ENCODE results near the gene ZNF438.

Gene ZNF438

DNA sequence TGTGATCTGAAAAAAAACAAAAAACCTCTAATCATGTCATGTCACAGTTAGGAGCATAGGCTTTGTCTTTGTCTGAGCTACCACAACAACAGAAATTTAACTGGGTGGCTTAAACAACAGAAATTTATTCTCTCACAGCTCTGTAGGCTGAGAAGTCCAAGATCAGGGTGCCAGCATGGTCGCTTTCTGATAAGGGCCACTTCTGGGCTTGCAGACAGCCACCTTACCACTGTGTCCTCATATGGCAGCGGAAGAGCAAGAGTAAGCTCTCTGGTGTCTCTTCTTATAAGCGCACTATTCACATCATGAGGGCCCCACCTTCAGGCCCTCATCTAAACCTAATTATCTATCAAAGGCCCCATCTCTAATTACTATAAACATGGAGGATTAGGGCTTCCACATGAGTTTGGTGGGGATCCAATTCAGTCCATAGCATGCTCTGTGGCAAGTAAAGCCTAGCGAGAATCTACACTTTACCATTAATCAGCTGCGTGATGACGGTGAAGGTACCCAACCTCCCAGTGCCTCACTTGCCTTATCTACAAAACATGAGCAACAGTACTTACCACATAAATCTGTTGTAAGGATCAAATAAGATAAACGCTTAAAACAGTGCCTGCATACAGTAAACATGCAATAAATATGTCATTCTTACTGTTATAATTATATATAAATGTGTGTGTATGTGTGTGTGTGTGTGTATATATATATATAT lies 17.3 kb downstream of the ZNF438 start:
- no peak for DNase-seq (ENCODE audit: extremely low read depth in 1 of 2, low read depth in 1 of 2)

DNA sequence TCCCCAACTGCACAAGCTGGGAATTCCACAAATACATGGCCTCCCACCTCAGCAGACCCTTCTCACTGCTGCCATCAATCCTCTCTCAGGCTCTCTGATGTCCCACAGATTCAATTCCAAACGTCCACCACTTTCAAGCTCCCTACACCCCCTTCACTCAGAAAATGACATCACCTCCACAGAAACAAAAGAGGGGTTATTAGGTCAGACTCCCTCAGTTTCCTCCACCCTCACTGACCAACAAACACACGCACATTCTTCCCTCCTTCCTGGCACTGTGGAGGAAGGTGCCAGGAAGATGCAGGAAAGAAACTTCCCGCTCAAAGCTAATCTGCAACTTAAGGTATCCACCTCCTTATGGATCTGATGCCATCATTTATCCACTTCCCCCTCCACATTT lies 18.3 kb downstream of the ZNF438 start:
- no peak for DNase-seq (ENCODE audit: extremely low read depth in 1 of 2, low read depth in 1 of 2)

DNA sequence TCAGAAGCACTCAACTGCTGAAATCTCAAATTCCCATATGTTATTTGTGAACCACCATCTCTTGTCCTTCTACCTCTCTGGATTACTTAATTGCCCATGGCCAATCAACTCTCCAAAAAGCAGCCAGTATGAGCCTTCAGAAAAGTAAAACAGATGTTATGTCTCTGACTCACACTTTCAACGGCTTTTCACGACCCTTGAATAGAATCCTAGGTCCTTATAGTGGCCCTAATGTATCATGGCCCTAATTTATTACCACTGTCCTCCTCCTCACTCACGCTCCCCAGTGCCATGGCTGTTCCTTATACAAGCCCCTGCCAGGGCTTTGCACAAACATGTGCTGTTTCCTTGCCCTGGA lies 20.0 kb downstream of the ZNF438 start:
- no peak for DNase-seq (ENCODE audit: extremely low read depth in 1 of 2, low read depth in 1 of 2)

DNA sequence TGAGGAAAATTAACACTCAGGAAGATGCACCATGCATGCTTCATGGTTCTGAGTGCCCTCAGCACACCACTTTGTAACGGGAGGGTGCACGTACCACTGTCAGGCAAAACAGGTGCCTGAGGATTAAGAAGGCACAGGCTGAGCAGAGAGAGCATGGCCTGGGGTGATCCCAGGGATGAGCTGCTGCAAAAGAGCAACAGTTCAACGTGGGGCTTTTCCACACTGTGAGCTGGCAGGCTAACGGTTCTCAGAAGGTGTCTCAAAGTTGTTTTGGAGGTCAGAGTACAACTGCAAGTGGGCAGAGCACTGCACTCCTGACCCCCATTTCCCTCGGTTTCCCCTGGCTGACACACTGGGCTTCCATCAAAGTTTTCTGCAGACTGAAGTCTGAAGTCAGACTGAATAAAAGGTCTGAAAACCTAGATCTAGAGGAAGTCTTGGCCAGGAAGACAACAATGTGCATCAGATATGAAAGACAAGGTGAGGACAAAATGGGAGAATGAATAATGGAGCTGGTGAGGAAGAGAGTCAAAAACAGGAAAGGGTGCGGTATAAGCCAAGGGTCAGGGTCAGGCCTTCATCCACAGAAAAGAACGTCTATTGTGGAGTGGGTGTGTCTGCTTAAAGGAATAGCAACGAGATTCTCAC lies 20.5 kb downstream of the ZNF438 start:
- no peak for DNase-seq (ENCODE audit: extremely low read depth in 1 of 2, low read depth in 1 of 2)

DNA sequence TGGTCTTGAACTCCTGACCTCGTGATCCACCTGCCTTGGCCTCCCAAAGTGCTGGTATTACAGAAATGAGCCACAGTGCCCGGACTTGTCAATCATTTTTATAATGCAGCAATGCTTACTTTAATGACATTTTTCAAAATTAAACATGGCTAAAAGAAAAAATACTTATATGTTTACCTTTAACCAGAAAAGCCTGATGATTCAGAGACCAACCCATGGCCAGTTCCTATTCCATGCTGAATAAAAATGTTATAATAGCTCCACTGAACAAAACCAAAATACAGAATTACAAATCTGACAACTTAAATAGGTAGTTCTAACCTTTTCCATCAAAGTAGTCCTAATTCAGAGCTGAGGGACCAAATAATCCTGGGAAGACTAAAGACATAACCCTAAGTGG lies 21.6 kb downstream of the ZNF438 start:
- no peak for DNase-seq (ENCODE audit: extremely low read depth in 1 of 2, low read depth in 1 of 2)

DNA sequence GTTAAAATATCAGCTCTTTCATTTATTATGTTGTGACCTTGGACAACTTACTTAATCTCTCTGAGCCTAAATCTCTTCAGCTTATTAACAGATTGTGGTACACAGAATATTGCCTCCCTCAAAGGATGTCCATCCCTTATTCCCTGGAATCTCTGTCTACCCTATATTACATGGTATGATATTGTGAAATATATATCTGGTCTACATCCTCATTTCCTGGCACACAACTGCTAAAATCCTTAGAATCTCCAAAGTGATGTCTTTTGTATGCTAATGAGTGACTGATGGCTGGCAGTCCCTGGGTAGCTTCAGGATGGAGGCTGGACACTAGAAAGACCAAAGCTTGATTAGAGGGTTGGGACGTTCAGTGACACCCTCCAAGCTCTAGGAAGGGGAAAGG lies 25.8 kb downstream of the ZNF438 start:
- no peak for DNase-seq (ENCODE audit: extremely low read depth in 1 of 2, low read depth in 1 of 2)

DNA sequence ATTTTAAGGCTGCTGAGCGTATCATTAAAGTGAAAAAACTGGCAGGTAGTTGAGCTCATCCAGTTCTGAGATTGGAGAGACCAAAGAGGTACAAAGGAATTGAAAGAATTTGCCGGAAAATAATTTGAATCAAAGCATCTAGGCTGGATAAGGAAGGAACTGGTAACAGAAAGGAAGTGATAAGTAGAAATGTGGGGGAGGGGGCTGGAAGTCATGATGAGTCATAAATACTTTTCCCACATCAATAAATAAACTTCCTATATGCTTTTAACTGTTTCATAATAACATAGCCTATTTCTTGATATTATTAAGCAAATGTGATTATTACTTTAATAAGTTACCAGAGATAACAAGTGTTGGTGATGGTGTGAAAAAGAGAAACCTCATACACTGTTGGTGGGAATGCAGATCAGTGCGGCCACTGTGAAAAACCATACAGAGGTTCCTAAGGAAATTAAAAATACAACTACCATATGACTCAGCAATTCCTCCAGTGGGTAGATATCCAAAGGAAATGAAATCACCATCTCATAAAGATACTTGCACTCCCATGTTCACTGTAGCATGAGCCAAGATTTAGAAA lies 27.0 kb downstream of the ZNF438 start:
- DNase-seq (ENCODE audit: extremely low read depth in 1 of 2, low read depth in 1 of 2) = no peak

DNA sequence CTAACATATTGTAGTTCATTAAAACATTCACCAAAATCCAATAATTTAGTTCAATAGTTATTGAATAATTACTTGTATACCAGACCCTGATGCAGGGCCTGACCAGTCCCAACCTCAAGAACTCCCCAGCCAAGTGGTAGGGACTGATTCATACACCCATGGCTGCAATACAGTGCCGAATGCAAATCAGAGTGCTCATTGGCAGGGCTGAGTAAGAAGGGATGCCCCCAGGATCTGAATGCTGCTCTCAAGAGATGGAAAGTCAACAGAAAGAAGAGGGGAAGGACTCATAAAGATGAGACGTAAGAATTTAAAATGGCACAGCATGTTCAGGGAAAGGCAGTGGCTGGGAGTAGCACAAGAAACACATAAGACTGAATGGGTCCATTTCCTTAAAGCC lies 29.9 kb downstream of the ZNF438 start:
- no peak for DNase-seq (ENCODE audit: extremely low read depth in 1 of 2, low read depth in 1 of 2)

DNA sequence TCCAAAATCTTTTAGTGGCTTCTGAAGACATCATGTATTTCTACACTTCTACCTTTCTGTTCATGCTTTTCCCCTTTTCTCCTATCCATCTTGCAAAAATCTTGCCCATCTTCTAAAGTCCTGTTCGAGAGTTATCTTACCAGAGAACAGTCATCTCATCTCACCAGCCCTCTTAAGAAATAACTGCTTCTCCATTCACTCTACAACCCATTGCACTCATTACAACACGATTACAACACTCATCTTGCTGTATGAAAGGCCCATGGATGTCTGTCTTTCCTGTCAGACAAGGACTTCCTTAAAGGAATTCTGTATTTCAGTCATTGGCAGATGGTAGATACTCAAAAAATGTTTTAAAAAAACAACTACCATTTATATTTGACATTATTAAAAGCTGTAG lies 30.8 kb downstream of the ZNF438 start:
- DNase-seq (ENCODE audit: extremely low read depth in 1 of 2, low read depth in 1 of 2) = no peak

DNA sequence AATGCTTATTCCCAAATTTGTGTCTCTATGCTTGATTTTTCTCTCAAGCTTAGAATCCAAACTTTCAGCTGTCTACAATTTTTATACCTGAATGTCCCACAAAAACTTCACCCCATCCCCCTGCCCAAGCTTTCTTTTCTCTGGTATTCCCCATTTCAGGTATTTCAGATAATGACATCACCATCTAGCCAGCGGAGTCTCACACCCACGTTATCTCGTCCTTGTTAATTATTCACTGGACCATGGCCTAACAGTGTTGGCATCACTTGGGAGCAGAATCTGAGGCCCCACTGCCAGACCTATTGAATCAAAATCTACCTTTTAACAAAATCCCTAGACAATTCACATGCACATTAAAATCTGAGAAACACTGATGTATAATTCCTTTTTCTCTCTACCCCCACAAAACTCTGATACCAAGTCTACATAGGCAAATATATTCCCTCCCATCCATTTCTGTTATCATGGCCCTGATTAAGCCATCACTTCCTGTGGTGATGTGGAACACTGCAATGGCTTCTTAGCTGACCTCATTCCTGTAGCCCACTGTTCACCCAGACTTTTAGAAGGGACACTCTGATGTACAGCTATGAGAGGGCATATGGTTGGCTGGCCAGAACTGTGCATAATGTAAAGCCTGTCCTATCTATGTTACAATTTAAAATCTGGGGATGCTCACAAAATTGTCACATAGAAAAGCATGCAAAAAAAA lies 31.4 kb downstream of the ZNF438 start:
- DNase-seq (ENCODE audit: extremely low read depth in 1 of 2, low read depth in 1 of 2) = no peak

- no peak for DNase-seq (ENCODE audit: extremely low read depth in 1 of 2, low read depth in 1 of 2)
Measured at GRCh38 chr10:30999070-30999712, 32.5 kb downstream of the ZNF438 start.

DNA sequence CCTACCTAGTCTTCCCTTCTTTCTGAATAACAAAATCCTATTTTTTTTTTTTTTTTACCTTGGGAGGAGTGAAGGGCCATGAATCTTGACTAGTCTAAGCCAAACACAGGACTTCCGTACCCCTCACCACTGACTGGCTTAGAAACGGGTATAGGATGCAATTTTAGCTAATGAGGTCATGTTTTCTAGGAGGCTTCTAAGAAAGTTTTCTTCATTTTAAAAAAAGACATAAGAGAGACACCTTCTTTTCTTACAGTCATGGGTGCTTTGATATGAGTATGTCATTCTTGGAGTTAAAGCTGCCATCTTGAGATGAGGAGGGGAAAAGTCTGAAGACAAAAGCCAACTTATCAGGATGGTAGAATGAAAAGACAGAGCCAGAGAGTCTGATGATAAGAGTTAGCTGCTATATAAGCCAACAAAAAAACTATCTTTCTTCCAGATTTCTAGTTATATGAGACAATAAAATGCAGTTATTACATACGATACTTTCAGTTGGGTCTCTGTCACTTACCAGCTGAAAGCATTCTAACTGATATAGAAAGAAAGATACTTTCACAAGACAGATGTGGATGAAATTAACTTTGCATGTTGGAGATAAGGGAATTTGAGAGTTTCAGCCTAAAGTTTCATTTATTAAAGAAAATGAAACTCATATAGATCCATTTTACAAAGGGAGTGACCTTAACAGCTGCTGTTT lies 34.0 kb downstream of the ZNF438 start:
- DNase-seq (ENCODE audit: extremely low read depth in 1 of 2, low read depth in 1 of 2) = no peak

DNA sequence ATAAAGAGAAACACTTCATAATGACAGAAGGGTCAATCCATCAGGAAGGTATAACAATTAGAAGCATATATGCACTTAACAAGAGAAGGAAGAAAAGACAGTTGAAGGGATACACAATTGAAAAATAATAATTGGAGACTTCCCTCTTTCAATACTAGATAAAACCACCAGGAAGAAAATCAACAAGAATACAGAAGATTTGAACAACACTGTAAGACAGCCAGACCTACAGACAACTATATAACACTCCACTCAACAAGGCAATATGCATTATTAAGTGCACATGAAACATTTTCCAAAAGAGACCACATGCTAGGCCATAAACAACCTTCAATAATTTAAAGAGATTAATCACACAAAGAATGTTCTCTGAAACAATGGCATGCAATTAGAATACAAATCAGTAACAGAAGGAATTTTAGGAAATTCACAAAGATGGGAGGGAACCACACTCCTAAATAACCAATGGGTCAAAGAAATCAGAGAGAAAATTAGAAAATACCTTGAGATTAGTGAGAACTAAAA lies 35.1 kb downstream of the ZNF438 start:
- no peak for DNase-seq (ENCODE audit: extremely low read depth in 1 of 2, low read depth in 1 of 2)

GRCh38 chr10:30995081-30995770 lies 36.4 kb downstream of the ZNF438 start:
- DNase-seq (ENCODE audit: extremely low read depth in 1 of 2, low read depth in 1 of 2) = no peak

DNA sequence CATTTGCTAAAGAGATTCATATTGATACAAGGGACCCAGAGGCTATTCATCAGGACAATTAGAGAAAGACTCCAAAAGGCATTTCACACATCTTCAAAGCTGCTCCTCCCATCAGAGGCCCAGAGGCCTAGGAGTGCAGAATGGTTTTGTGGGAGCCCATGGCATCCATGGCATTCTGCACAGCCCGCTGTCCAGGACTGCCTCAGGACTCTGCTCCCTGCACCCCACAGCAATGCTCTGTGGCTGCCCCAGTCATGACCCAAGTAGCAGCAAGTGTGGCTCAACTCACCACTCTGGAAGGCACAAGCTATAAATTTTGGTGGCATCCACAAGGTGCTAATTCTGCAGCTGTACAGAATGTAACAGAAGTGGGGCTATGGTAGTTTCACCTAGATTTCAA lies 38.5 kb downstream of the ZNF438 start:
- no peak for DNase-seq (ENCODE audit: extremely low read depth in 1 of 2, low read depth in 1 of 2)

- no peak for DNase-seq (ENCODE audit: extremely low read depth in 1 of 2, low read depth in 1 of 2)
Measured at GRCh38 chr10:30992681-30993080, 39.0 kb downstream of the ZNF438 start.

GRCh38 chr10:30991647-30992011 lies 40.0 kb downstream of the ZNF438 start:
- DNase-seq (ENCODE audit: extremely low read depth in 1 of 2, low read depth in 1 of 2) = no peak

- DNase-seq (ENCODE audit: extremely low read depth in 1 of 2, low read depth in 1 of 2) = no peak
Measured at GRCh38 chr10:30990971-30991646, 40.6 kb downstream of the ZNF438 start.

DNA sequence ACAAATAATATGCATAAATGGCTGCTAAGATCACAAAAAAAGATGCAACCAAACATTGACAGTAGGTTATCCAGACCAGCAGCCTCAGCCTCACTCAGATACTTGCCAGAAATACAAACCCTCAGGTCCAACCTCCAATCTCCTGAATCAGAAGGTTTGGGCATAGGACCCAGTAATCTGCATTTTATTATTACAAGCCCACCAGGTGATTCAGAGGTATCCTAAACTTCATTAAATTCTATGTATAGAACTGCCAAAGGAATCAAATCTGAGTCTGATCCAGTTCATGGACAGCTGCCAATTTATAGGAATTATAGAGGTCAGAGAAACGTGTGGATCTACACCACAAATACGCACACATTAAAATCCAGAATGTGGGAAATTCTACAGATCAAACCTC lies 41.3 kb downstream of the ZNF438 start:
- no peak for DNase-seq (ENCODE audit: extremely low read depth in 1 of 2, low read depth in 1 of 2)
